ENCODE measurements around the gene RCN2.

DNA sequence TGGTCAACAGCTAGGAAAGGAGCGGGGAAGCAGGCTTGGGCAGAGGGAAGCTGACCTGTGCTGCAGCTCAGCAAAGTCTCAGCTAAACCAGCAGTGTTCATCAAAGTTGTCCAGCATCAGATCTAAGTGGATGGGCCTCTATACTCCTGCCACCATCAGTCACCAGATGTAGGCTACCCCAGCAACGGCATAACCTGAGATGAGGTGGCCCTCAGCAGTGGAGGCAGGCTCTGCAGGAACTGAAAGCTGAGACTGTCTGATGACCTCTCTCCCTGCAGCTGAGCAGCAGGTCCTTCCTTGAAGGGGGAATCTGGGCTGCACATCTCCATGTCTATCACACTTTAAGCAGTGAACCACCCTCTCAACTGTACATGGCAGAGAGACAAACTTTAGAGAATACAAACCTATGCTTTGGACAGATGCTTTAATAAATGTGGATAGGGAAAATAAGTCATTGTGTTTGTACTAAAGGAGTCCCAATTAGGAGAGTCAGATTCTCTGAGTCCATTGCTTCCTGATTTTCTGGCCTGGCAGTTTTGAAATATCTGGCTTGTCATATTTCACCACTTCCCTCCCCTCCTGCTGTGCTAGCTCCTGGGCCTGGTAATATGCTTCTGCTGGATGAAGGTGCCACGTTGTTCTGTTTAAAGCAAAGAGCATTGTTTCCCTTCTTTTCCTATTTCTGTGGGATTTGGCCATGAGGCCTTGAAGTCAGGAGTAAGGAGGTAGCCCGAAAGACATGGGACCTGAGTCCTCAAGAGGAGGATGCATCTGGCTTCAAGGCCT lies 52.2 kb downstream of the RCN2 start:
- TF ChIP-seq POLR2AphosphoS5 (IDR thresholded peaks at IDR 0.05) = no peak
- TF ChIP-seq, protein P1, sequence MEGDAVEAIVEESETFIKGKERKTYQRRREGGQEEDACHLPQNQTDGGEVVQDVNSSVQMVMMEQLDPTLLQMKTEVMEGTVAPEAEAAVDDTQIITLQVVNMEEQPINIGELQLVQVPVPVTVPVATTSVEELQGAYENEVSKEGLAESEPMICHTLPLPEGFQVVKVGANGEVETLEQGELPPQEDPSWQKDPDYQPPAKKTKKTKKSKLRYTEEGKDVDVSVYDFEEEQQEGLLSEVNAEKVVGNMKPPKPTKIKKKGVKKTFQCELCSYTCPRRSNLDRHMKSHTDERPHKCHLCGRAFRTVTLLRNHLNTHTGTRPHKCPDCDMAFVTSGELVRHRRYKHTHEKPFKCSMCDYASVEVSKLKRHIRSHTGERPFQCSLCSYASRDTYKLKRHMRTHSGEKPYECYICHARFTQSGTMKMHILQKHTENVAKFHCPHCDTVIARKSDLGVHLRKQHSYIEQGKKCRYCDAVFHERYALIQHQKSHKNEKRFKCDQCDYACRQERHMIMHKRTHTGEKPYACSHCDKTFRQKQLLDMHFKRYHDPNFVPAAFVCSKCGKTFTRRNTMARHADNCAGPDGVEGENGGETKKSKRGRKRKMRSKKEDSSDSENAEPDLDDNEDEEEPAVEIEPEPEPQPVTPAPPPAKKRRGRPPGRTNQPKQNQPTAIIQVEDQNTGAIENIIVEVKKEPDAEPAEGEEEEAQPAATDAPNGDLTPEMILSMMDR (IDR thresholded peaks at IDR 0.05) = no peak

All from breast epithelium (tissue), 3 donors.